ENCODE data around the gene HYLS1. TPM values are rescaled to one million over a fixed set of nuclear protein-coding genes. Genes with fewer than 3 reads are reported as not detected.
"Not testable (repeated sequence)": the region's sequence is repeated elsewhere in the genome, so short reads cannot be mapped to it uniquely, and the experiment has no call there.

The HYLS1 gene
- not detected in 2 replicates for polyA plus RNA-seq (2014; cell fraction: cytosol; rRNA removed)
- not detected in 2 replicates for polyA plus RNA-seq (2014; cell fraction: nucleus; rRNA removed)

GRCh38 chr11:125887373-125888324 is at the start of gene HYLS1:
Gene HYLS1, plus strand, starts transcription at chr11:125887668. Its CDS starts 11,701 bp downstream, at chr11:125899369.
- DNase-seq (ENCODE audit: low spot score), result no peak

GRCh38 chr11:125842321-125842948 is 45.0 kb upstream of the HYLS1 start:
- DNase-seq (ENCODE audit: low spot score), result no peak

- no peak for DNase-seq (ENCODE audit: low spot score)
These were observed 41.3 kb upstream of the HYLS1 start for GRCh38 chr11:125846188-125846587.

GRCh38 chr11:125857670-125858069 is 29.8 kb upstream of the HYLS1 start:
- not testable (repeated sequence) for DNase-seq (ENCODE audit: low spot score)

- not testable (repeated sequence) for DNase-seq (ENCODE audit: low spot score)
These were observed 24.7 kb upstream of the HYLS1 start for GRCh38 chr11:125862786-125863185.

- not testable (repeated sequence) for DNase-seq (ENCODE audit: low spot score)
These were observed 22.1 kb upstream of the HYLS1 start for GRCh38 chr11:125865354-125865753.

- DNase-seq (ENCODE audit: low spot score), result no peak
These were observed 17.9 kb upstream of the HYLS1 start for GRCh38 chr11:125869521-125869920.

GRCh38 chr11:125871391-125872137 is 15.9 kb upstream of the HYLS1 start:
- peak; percentile 34 for DNase-seq (ENCODE audit: low spot score)

DNA sequence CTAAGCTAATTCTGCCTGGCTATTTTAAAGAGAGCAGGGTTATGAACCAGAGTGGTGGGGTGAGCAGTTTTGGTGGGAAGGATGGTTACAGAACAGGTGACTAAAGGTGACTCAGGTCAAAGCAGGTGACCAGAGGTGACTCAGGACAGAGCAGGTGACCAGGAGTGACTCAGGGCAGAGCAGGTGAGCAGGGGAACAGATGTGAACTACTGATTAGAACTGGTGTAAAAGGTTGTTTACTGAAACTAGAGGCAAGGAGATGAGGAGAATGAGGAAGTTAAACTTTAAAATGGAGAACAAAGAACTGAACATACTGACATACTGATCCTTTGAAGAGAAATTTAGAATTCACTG is 15.4 kb upstream of the HYLS1 start:
- no peak for DNase-seq (ENCODE audit: low spot score)

DNA sequence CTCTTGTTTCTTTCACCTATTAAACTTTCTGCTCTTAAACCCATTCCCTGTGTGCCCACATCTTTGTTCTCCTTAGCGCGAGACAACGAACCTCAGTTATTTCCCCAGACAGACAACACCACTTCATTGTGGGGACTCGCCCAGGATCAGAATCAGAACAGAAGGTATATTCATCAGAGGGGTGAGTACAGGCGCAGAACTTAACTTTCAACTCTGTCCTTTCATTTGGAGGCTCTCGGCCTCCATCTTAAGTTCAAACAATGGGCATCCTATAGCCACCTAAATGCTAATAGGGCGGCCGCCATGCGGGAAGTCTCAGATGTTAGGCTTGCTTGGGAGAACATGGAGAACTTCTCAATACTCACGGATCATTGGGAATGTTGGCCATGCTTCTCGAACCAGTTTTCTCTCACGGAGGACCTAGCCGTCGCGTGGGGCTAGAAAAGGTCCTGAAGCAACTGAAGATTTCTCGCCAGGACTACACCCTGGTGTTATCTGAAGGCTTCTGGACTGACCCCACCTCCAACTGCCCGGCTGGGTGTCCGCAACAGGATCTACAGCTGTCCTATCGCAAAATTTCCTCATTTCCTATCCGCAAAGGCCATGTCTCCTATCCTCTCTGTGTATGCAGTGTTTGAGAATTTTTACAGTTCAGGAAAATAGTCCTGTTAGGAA is 13.4 kb upstream of the HYLS1 start:
- no peak for DNase-seq (ENCODE audit: low spot score)

DNA sequence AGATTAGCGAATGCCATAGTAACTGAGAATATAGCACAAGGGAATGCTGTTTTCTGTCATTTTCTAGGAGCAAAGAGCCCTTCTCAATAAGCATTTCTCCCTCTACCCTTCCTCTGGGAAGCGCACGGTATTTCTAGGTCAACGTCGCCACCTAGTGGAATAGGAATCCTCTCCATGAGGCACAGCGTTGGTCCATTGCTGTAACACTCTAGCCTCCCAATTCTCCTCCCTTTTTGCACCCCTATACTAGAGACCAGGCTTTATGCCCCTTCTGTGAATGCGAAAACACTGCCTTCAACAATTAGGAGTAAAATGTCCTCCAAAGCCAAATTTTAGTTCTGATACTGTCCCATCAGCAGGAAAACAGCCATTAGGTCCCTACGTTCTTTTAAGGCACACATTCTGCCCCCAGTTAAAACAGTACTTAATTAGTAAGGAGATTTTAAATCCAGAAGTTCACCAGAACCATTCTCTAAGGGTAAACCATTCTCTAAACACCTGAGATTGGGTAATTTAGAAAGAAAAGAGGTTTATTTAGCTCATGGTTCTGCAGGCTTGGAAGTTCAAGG is 12.8 kb upstream of the HYLS1 start:
- DNase-seq (ENCODE audit: low spot score), result peak; percentile 48

- DNase-seq (ENCODE audit: low spot score), result no peak
These were observed 6.2 kb upstream of the HYLS1 start for GRCh38 chr11:125881291-125881690.

- no peak for DNase-seq (ENCODE audit: low spot score)
These were observed 4.1 kb upstream of the HYLS1 start for GRCh38 chr11:125883375-125883774.

- DNase-seq (ENCODE audit: low spot score), result no peak
These were observed 483 bp upstream of the HYLS1 start for GRCh38 chr11:125886997-125887372.

DNA sequence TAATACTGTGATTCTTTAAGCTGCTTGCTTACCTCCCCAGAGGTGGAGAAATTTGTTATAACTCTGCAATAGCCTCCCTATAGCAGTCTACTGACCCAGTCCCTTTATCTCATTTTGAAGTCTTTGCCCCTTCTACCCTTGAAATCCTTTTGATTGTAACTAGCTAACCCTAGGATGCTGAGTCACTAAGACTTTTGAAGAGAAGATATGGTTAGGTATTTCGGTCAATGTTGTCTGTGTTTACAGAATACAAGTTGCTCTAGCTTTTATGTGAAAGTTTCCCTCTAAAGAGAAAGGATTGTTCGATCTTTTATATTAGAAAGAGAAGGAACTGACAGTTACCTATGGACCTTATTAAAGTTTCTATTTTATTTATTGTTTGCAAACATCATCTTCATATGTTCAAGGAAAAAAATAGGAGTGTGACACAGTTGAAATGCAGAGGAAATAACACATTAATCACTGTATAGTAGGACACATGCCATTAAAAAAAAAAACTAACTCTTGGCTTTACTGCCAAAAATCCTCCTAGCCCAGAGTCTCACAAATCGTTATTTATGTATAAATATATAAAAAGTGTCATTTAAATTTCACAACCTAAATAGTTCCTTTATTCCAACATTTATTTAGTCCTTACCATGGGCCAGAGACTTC is 3.1 kb downstream of the HYLS1 start:
- DNase-seq (ENCODE audit: low spot score), result no peak

GRCh38 chr11:125892071-125892470 is 4.6 kb downstream of the HYLS1 start:
- no peak for DNase-seq (ENCODE audit: low spot score)

GRCh38 chr11:125892994-125893393 is 5.5 kb downstream of the HYLS1 start:
- no peak for DNase-seq (ENCODE audit: low spot score)

DNA sequence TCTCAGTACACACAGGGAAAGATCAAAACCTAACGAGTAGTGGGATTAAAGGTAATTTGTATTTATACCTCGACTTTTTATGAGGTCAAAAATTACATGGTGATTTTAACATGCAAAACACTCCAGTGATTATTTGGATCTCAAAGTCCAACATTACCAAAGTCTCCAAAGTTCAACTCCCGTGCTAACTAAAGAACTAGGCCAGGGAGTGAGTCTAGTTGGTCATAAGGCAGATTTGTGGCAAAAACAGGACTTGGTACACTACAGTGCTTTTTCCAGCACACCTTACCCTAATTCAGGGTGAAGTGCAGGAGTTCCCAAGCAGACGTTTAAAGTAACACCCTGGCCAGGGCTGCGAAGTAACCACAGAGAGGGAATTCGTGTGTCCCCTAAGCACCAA is 14.4 kb downstream of the HYLS1 start:
- no peak for DNase-seq (ENCODE audit: low spot score)

DNA sequence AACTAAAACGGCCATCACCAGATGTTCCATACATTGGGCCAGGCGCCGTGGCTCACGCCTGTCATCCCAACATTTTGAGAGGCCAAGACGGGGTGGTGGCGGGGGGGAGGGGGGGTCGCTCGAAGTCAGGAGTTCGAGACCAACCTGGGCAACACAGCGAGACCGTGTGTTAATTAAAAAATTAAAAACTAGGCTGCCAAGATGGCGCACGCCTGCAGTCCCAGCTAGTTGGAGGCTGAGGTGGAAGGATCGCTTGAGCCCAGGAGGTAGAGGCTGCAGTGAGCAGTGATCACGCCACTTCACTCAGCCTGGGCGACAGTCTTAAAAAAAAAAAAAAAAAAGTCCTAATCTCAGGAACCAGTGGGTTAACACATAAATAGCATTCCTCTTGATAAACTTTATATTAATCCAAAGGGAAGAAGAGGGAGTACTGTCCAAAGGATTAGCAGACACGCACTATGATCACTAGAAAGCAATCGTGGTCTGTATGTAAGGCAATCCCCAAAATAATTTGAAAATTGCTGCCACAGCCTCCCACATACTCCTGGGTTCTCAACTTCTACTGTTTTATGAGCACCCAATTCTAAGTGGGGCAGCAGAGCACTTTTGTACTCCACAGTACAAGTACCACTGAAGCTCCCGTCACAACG is 14.9 kb downstream of the HYLS1 start:
- DNase-seq (ENCODE audit: low spot score), result no peak
